Left kidney (tissue), 2 donors: ENCODE data around the gene CHST8. TPM values are rescaled to one million over a fixed set of nuclear protein-coding genes. Genes with fewer than 3 reads are reported as not detected.
A peak's percentile ranks its signal among the peaks of the same experiment; 100 is the strongest.

Source experiments
- DNase-seq: peaks from one replicate; pipeline ENCODE4 v3.0.0-alpha.2; 2013
- polyA plus RNA-seq: library from polyadenylated mRNA; unstranded; fragments of 120-200 nt; gene quantifications from one replicate; pipeline ENCODE4 v1.2.1, GENCODE V29; 2013; ENCODE audit not compliant: insufficient read length

CHST8 gene
- polyA plus RNA-seq, 1 donor = 0.17 TPM

GRCh38 chr19:33795370-33796163, 173.8 kb downstream of the CHST8 start:
- peak; percentile 88 for DNase-seq

- DNase-seq = peak; percentile 57
Observed at GRCh38 chr19:33796164-33796875, 174.6 kb downstream of the CHST8 start, which contains the start of gene KCTD15. KCTD15 (plus strand) TSS chr19:33796870; CDS start chr19:33800455, 3,585 bp downstream.

- DNase-seq = peak; percentile 53
Observed at GRCh38 chr19:33797802-33798671, 176.3 kb downstream of the CHST8 start.

- DNase-seq = no peak
Observed at GRCh38 chr19:33798681-33799111, 176.9 kb downstream of the CHST8 start.

- no peak for DNase-seq
Observed at GRCh38 chr19:33799476-33799875, 177.7 kb downstream of the CHST8 start.

GRCh38 chr19:33800012-33800680, 178.4 kb downstream of the CHST8 start:
- no peak for DNase-seq

GRCh38 chr19:33801411-33801810, 179.7 kb downstream of the CHST8 start:
- no peak for DNase-seq

GRCh38 chr19:33802001-33802400, 180.2 kb downstream of the CHST8 start:
- no peak for DNase-seq

GRCh38 chr19:33802801-33803200, 181.0 kb downstream of the CHST8 start:
- DNase-seq = no peak

- DNase-seq = no peak
Observed at GRCh38 chr19:33803383-33803782, 181.6 kb downstream of the CHST8 start.

- no peak for DNase-seq
Observed at GRCh38 chr19:33804021-33804799, 182.5 kb downstream of the CHST8 start.

GRCh38 chr19:33805313-33805712, 183.6 kb downstream of the CHST8 start:
- no peak for DNase-seq

- DNase-seq = no peak
Observed at GRCh38 chr19:33805840-33806433, 184.2 kb downstream of the CHST8 start.

GRCh38 chr19:33806434-33806881, 184.7 kb downstream of the CHST8 start:
- DNase-seq = no peak

- DNase-seq = no peak
Observed at GRCh38 chr19:33808399-33808798, 186.6 kb downstream of the CHST8 start.

GRCh38 chr19:33809960-33810359, 188.2 kb downstream of the CHST8 start:
- no peak for DNase-seq

GRCh38 chr19:33810821-33811220, 189.1 kb downstream of the CHST8 start:
- no peak for DNase-seq

GRCh38 chr19:33811246-33811645, 189.5 kb downstream of the CHST8 start:
- DNase-seq = no peak

- DNase-seq = no peak
Observed at GRCh38 chr19:33811736-33812387, 190.1 kb downstream of the CHST8 start.
